Dedifferentiated amniotic fluid mesenchymal stem cell (primary cell): Measurements from ENCODE around the gene EPHB2.

Source experiments
- DNase-seq: peaks from one replicate; pipeline ENCODE4 v3.0.0-alpha.2; 2016; ENCODE audit errors: extremely low spot score

The EPHB2 gene

DNA sequence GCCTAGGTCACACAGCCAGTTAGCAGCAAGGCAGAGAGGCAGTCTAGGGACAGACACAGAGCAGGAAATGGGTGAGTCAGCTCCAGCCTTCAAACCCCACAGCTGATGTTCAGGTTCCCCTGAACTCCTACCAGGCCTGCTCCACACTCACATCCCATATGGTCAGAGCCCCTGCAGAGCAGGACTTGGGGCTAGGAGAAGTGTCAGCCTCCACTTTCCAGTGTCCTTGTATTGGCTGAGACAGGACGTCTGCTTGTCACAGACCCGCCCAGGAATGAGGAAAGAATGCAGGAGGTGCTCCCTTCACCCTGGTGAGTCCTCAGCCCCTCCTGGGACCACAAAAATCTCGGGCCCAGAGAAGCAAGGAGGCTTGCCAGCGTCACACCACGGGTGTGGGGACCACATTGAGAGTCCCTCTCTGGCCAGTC lies 169.5 kb downstream of the EPHB2 start:
- DNase-seq = no peak

DNA sequence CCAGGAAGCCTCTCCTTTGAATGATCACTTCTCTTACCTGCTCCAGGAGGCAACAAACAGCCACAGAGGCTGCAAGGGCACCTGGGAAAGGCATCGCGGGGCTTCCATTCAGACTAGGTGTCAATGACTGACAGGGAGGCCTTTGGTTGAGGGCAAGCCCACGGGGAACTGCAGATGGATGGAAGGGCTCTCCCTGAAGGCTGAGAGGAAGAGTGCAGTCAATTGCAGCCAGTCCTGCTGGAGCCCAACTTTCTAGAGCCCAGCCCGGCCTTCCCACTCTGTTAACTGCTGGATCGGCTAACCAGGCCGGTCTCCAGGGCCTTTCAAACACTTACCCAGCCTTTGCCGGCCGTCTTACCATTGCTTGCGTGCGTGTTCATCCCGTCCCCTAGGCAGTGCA lies 172.8 kb downstream of the EPHB2 start:
- DNase-seq = no peak

DNA sequence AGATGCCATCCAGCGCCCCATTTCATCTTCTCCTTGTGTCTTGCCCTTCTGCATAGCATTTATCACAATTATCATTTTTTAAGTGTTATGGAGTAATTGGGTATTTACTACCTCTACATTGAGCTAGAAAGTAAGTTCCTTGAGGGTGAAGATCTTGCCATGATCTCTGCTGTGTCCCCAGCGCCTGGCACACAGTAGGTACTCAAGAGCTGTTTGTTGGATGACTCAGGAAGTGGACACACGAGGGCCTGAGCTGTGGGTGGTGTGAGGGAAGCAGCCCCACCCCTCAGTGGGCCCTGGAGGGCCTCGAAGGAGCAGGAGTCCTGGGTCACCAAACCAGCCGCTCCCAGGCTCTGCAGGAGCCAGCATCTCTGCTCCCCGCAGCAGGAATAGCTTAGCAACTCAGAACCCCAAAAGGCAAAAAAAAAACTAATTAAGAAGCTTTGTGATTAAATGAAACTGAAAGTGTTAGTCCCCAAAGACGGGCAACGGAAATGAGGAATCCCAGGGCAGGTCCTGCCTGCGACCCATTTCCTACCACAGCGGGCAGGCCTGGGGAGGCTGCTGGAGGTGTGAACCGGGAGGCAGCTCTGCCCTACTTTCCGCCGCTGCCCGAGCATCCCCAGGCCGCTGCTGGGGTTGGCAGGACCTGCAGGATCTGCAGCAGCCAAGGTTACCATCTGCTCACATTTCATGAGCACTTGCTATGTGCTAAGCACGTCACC lies 174.3 kb downstream of the EPHB2 start:
- no peak for DNase-seq

DNA sequence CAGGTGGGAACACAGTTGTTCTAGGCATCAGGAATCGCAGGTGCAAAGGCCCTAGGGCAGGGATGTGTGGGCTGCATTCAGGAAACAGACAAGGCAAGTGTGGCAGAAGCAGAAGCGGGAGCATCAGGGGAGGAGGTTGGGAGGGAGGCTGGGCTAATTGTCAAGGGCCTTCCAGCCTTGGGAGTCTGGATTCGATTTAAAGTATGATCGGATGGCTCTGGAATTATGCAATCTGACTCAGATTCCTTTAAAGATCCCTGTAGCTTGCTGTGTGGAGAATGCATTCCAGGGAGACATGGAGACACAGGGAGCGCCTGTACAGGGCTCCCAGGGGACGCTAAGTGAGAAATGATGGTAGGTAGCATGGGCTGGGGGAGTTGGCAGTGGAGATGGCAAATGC lies 175.6 kb downstream of the EPHB2 start:
- peak; percentile 83 for DNase-seq

DNA sequence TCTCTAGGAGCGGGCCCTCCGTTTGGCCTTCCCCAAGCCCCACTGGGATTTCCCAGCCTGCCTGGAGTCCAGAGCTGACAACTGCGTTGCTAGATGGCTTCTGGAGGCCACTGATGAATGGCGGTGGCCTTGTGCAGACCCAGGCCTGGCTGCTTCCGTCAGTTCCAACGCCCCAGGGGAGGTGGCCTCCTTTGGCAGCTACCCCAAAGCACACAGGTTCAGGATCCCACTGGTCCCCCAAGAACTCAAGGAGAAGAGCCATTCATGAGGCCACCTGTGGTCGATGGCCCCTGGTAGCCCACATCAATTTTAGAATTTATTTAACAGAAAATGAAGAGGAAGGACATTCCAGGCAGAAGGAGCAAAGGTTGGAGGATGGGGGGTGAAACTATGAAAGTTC lies 176.9 kb downstream of the EPHB2 start:
- no peak for DNase-seq

DNA sequence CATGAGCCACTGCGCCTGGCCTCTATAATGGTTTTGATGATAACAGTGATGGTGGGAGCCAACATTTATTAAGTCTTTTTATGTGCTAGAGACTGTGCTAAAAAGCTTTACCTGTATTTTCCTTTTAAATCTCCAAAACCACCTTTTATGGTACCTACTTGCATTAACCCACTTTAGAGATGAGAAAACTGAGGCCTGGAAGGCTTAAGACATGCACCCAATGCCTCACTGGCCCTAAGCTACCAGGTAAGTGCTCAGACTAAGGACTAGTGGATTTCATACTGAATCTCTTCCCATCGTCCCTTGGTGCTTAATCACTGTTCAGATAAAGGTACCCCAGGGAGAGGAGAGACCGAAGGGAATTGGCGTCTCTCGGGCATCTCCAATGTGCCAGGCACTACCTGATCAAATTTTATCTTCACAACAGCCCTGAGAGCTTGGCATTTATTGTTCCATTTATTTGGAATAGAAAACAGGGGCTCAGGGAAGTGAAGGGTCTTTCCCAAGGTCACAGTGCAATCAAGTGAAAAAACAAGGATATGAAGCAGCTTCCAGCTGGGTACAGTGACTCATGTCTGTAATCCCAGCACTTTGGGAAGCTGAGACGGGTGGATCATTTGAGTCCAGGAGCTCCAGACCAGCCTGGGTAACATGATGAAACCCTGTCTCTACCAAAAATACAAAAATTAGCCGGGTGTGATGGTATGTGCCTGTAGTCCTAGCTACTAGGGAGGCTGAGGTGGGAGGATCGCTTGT lies 177.9 kb downstream of the EPHB2 start:
- DNase-seq = peak; percentile 45

DNA sequence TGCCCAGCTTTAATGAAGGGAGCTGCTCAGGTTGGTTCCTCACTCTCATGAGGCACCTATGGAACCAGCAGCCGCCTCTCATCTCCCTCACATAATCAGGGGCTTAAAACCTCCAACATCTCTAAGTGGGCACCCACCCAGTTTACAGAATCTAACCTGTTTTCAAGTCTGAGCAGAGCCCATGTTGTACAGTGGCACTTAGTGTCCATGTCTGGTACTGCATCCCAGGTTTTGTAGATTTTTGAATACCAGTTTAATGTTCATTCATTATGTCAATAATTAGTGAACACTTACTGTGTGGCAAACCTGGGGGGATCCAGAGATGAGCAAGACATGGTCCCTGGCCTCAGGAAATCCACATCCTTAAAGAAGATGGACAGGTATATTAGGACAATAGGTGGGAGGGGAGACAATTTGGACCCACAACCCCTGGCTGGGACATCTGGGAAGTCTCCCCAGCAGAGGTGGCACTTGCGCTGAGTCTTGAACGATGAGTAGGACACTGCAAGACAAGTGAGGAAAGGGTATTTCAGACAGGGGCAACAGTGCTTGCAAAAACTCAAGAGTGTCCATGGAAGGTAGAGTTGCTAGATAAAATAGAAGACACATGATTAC lies 178.7 kb downstream of the EPHB2 start:
- no peak for DNase-seq

DNA sequence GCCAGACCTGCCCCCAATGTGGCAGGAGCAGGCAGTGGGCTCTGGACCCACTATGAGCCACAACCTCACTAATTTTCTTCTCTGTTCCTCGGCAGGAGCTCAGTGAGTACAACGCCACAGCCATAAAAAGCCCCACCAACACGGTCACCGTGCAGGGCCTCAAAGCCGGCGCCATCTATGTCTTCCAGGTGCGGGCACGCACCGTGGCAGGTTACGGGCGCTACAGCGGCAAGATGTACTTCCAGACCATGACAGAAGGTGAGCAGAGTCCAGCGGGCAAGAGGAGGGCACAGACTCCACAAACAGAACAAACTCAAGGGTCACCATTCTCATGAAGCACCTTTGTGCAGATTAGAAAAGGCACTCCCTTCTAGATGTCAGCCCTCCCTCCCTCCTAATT lies 182.2 kb downstream of the EPHB2 start:
- no peak for DNase-seq

DNA sequence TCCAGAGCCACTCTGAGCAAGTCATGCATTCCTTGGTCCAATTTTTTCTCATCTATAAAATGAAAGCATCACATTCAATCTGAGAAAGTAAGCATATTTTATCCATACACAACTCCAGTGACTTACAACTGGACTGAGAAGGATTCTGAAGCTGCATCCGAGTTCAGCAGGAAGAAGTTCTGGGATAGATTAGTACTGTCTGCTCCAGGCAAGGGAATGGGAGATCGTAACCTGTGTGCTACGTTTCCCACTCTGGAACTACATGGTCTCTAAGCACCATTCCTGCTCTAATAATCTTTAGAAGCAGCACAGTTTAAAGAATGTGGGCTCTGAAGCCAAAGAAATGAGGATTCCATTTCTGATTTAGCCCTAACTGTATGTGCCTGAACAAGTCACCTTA lies 182.7 kb downstream of the EPHB2 start:
- no peak for DNase-seq

DNA sequence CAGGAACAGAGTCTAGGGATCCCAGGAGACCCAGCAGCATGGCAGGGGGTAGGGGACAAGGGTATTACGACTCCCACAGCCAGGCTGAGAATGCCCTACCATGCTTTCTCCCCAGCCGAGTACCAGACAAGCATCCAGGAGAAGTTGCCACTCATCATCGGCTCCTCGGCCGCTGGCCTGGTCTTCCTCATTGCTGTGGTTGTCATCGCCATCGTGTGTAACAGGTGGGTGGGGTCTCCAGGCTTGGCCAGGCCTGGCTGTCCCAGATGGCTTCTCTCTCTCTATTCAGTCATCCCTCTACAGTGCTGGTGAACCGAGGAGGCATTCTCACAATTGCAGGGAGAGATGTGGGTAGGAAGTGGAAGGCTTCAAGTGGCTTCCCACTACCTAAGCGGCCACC lies 184.7 kb downstream of the EPHB2 start:
- no peak for DNase-seq

DNA sequence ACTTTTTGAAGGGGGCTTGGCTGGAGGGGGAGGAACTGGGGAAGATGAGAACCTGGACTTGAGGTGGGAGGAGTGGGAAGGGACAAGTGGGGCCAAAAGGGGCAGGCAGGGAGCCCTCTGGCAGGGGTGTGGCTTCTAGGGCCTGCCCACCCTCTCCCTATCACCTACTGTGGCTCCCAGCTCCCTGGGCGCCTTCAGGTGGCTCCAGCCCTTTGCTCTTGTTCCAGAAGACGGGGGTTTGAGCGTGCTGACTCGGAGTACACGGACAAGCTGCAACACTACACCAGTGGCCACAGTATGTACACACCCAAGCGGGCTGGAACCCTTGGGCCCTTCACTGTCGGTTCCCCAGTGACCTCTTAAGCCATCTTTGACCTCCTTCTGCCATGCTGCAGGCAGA lies 185.5 kb downstream of the EPHB2 start:
- DNase-seq = no peak

DNA sequence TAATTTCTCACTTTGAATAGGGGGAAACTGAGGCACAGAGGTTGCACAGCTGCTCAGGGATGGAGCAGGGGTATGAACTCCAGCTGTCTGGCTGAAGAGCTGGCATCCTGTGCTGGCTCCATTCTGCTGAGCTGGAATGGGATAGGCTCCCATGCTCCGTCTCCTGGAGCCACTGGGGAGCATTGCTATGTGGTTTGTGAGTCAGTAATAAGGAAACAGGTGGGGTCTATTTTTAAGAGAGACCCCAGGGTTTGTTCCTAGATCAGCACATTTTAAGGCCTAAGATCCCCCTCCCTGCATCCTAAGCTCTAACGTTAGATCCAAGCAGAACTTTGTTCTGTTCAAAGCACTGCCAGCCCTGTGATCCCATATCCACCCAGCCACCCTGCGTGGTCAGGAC lies 189.8 kb downstream of the EPHB2 start:
- no peak for DNase-seq

DNA sequence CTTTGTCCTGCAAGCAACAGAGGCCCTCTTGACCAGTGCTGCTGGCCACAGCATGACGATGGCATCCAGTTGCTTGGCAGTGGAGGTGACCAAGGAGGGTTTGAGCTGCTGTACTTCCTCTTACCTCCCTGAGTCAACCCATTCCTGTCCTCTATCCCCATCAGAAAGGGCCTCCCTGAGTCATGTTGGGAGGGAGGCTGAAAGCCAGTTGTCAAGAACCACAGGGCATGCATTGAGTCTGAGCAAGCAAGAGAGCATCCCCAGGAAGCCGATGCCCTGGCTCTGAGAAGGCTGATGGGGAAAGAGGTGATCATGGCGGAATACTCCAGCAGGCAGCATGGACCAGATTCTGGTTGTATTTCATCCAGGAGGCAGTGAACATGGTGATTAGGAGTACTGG lies 192.5 kb downstream of the EPHB2 start:
- no peak for DNase-seq

DNA sequence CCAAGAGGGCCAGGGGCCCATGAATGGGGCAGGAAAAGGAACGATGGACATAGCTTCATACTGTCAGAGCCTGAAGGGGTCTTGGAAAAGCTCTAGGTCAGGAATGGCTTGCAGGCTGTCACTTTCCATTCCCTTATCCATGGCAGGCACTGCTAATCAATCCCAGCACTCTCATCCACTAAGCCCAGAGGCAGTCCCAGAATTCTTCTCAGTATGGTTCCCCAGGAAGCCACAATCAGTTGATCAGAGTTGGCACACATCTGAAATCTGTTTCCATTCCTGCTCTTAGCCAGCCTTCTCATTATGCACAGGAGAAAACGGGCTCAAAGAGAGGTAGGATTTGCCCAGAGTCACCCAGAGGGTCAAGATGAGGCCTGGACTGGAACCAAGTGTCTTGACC lies 196.3 kb downstream of the EPHB2 start:
- DNase-seq = no peak

DNA sequence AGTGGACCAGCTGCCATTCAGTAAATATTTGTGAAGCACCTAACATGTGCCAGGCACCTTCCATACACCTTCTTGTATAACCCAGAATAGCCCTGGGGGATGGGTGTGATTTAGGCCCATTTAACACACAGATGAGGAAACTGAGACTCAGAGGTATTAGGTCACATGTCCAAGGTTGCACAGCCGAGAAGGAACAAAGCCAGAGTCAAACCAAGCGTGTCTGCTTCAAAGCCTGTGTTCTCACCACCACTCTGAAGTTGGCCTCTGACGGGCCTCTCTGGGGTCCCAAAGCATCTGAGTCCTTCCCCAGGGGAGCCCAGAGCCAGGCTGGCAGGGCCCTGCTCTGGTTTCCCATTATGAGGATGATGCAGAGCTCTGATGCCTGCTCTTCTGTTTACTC lies 196.9 kb downstream of the EPHB2 start:
- no peak for DNase-seq

DNA sequence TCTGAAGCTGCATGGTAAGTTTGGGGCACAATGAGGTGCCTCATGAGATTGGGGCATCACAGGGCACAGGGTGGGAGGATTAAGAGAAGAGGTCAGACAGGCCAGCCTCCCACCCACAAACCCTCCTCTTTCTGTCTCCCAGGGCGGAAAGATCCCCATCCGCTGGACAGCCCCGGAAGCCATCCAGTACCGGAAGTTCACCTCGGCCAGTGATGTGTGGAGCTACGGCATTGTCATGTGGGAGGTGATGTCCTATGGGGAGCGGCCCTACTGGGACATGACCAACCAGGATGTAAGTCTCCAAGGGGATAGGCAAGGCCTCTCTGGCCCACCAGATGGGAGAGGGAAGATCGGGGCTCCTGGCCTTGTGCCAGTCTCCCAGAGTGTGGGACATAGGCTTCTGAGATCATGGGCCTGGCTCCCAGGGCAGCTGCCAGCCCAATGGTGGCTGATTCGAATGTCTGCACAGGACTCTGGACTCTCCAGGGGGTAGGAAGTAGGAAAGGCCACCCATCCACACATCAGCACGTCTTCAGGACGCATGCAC lies 198.3 kb downstream of the EPHB2 start:
- DNase-seq = no peak

DNA sequence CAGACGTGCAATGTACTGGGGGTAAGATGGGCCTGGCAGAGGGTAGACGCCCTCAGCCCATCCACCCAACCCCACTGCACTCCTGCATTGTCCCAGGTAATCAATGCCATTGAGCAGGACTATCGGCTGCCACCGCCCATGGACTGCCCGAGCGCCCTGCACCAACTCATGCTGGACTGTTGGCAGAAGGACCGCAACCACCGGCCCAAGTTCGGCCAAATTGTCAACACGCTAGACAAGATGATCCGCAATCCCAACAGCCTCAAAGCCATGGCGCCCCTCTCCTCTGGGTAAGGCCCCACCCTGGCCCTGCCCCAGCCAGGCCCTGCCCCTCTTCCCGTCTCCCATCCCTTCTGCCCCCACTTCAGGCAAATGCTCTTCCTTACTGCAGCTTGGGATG lies 199.6 kb downstream of the EPHB2 start:
- DNase-seq = no peak

DNA sequence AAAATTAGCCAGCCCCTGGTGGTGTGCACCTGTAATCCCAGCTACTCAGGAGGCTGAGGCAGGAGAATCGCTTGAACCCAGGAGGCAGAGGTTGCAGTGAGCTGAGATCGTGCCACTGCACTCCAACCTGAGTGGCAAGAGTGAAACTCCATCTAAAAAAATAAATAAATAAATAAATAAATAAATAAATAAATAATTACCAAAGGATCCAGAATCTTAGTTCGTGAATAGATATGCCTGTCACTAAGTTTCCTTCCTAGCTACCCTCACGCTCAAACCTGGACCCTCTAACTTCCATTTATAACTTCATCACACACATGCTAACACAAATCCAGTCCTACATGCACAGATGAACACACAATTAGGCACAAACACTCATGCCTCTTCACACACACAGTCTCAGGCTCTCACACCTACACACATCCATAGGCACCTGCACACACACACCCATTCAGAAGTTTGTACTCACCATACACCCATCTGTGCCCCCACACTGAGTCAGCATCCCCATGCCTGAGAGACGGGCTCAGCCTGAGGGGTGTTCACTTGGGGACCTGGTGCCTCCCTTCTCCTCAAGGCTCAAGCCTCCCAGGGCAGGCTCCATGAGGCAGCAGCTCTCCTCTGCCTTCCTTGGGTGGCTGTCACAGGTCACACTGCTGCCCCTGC lies 200.5 kb downstream of the EPHB2 start:
- no peak for DNase-seq

DNA sequence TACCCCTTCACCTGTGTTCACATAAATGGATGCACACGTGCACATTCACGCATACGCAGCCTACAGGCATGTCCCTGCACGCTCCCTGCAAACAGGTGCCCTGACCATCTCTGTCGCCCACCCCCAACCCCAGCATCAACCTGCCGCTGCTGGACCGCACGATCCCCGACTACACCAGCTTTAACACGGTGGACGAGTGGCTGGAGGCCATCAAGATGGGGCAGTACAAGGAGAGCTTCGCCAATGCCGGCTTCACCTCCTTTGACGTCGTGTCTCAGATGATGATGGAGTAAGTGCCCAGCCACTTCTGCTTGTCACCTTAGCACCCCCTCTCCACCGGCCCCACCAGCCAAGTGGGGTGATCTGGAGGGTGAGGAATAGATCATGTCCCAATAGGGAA lies 201.7 kb downstream of the EPHB2 start:
- no peak for DNase-seq

DNA sequence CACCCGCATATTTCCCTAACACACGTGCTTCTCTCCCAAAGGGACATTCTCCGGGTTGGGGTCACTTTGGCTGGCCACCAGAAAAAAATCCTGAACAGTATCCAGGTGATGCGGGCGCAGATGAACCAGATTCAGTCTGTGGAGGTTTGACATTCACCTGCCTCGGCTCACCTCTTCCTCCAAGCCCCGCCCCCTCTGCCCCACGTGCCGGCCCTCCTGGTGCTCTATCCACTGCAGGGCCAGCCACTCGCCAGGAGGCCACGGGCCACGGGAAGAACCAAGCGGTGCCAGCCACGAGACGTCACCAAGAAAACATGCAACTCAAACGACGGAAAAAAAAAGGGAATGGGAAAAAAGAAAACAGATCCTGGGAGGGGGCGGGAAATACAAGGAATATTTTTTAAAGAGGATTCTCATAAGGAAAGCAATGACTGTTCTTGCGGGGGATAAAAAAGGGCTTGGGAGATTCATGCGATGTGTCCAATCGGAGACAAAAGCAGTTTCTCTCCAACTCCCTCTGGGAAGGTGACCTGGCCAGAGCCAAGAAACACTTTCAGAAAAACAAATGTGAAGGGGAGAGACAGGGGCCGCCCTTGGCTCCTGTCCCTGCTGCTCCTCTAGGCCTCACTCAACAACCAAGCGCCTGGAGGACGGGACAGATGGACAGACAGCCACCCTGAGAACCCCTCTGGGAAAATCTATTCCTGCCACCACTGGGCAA lies 202.9 kb downstream of the EPHB2 start:
- no peak for DNase-seq

DNA sequence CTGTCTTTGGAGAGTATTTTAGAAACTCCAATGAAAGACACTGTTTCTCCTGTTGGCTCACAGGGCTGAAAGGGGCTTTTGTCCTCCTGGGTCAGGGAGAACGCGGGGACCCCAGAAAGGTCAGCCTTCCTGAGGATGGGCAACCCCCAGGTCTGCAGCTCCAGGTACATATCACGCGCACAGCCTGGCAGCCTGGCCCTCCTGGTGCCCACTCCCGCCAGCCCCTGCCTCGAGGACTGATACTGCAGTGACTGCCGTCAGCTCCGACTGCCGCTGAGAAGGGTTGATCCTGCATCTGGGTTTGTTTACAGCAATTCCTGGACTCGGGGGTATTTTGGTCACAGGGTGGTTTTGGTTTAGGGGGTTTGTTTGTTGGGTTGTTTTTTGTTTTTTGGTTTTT lies 203.5 kb downstream of the EPHB2 start:
- DNase-seq = no peak
